CD4-positive, alpha-beta memory T cell (primary cell): ENCODE data around the gene CPHXL. TPM values are rescaled to one million over a fixed set of nuclear protein-coding genes. Genes with fewer than 3 reads are reported as not detected.
A peak's percentile ranks its signal among the peaks of the same experiment; 100 is the strongest.

Experiments
- CTCF ChIA-PET: fragments of 350-600 bp; sonication (Branson Sonifier 250); formaldehyde crosslinking; loops from one replicate; lab custom pipeline; 2021; ENCODE audit warnings: inconsistent platforms; ENCODE audit not compliant: partially characterized antibody; lab: Charles Lee
- POLR2A ChIA-PET: fragments of 350-600 bp; sonication (Branson Sonifier 250); formaldehyde crosslinking; loops from one replicate; lab custom pipeline; 2021; ENCODE audit not compliant: partially characterized antibody; lab: Charles Lee
- DNase-seq, 5 donors: peaks; one replicate each; pipeline versions ENCODE4 v3.0.0 to v3.0.0-alpha.2; 2020 to 2022; ENCODE audit warnings: mixed read lengths in 1 of 5
- H3K27ac ChIP-seq: one replicate; pipeline ENCODE4 v1.7.0; 2013; ENCODE audit warnings: low read depth, low read length
- H3K27me3 ChIP-seq: 2 replicates; pipeline ENCODE4 v1.7.0; 2013; ENCODE audit warnings: mild to moderate bottlenecking, low read length, moderate library complexity; ENCODE audit not compliant: insufficient read depth
- H3K36me3 ChIP-seq: 2 replicates; pipeline ENCODE4 v1.7.0; 2013; ENCODE audit warnings: mild to moderate bottlenecking, low read length, moderate library complexity; ENCODE audit not compliant: insufficient read depth
- H3K4me1 ChIP-seq: 2 replicates; pipeline ENCODE4 v1.7.0; 2013; ENCODE audit warnings: mild to moderate bottlenecking, low read length, moderate library complexity; ENCODE audit not compliant: insufficient read depth
- H3K4me3 ChIP-seq, 2 donors: one replicate each; pipeline ENCODE4 v1.7.0; 2013; ENCODE audit warnings: low read length in 2 of 2, mild to moderate bottlenecking in 1 of 2
- H3K9me3 ChIP-seq, 2 donors: one replicate each; pipeline ENCODE4 v1.7.0; 2013; ENCODE audit warnings: low read length in 2 of 2, control low read depth in 1 of 2; ENCODE audit not compliant: control insufficient read depth in 1 of 2
- H3K27ac Mint-ChIP-seq, 7 donors: one replicate each; pipeline ENCODE4 v1.8.0; 2020 to 2021; ENCODE audit warnings: mixed read lengths in 7 of 7, mild to moderate bottlenecking in 6 of 7, inconsistent platforms in 3 of 7, moderate library complexity in 3 of 7
- H3K27me3 Mint-ChIP-seq, 2 donors: one replicate each; pipeline ENCODE4 v1.8.0; 2020 to 2021; ENCODE audit warnings: mixed read lengths in 2 of 2
- H3K36me3 Mint-ChIP-seq, 2 donors: one replicate each; pipeline ENCODE4 v1.8.0; 2020 to 2021; ENCODE audit warnings: mixed read lengths in 2 of 2, inconsistent platforms in 1 of 2, mild to moderate bottlenecking in 1 of 2
- H3K4me1 Mint-ChIP-seq, 4 donors: one replicate each; pipeline ENCODE4 v1.8.0; 2020 to 2021; ENCODE audit warnings: mixed read lengths in 4 of 4, mild to moderate bottlenecking in 1 of 4
- H3K4me3 Mint-ChIP-seq, 8 donors: one replicate each; pipeline ENCODE4 v1.8.0; 2020 to 2021; ENCODE audit warnings: mixed read lengths in 8 of 8, mild to moderate bottlenecking in 7 of 8, moderate library complexity in 6 of 8, inconsistent platforms in 3 of 8
- H3K9me3 Mint-ChIP-seq, 8 donors: one replicate each; pipeline ENCODE4 v1.8.0; 2020 to 2021; ENCODE audit warnings: mixed read lengths in 8 of 8, mild to moderate bottlenecking in 5 of 8, inconsistent platforms in 3 of 8, moderate library complexity in 1 of 8
- intact Hi-C: fragments of 100-400 bp; cut with micrococcal nuclease; formaldehyde crosslinking; loops from one replicate; pipeline ENCODE4 v1.15.1; 2023
- polyA plus RNA-seq, 2 donors: library from polyadenylated mRNA; unstranded; fragments of 300-500 nt; fragmentation: Illumina TruSeq; gene quantifications; one replicate each; pipeline ENCODE4 v1.2.3, GENCODE V29; 2021
- total RNA-seq, 2 experiments: library from RNA; stranded (reverse); gene quantifications; one replicate each; pipeline ENCODE4 v1.2.3, GENCODE V29; 2021

The CPHXL gene
- total and polyA plus RNA-seq, 4 experiments from 2014 or later: not detected

- ChIA-PET CTCF (no interaction called here), POLR2A (no interaction called here)
- no peak overlapping the region for H3K27ac Mint-ChIP-seq
- DNase-seq: no peak
- no peaks in the 10 kb centered on the region for H3K4me1 ChIP-seq
- no peak overlapping the region for H3K27ac ChIP-seq
- peaks cover 0 to 3% of the 10 kb centered on the region in 2 donors for H3K27me3 Mint-ChIP-seq
- no peaks in the 10 kb centered on the region for H3K9me3 Mint-ChIP-seq
- H3K36me3 Mint-ChIP-seq: no peaks in the 10 kb centered on the region
- H3K9me3 ChIP-seq: no peaks in the 10 kb centered on the region
- intact Hi-C loops: no loop called here
- H3K27me3 ChIP-seq: no peaks in the 10 kb centered on the region
- no peaks in the 10 kb centered on the region for H3K36me3 ChIP-seq
- H3K4me1 Mint-ChIP-seq: peaks cover 4 to 10% (median 7%) of the 10 kb centered on the region in 4 donors
- H3K4me3 Mint-ChIP-seq: no peak overlapping the region
- no peak overlapping the region for H3K4me3 ChIP-seq
These were observed 33.8 kb upstream of the CPHXL start for GRCh38 chr16:75760018-75760519.

GRCh38 chr16:75758215-75758614 is 31.9 kb upstream of the CPHXL start:
- Histone ChIP-seq H3K4me1 (no peaks in the 10 kb centered on the region), H3K4me3 (no peak overlapping the region), H3K9me3 (no peaks in the 10 kb centered on the region), H3K36me3 (no peaks in the 10 kb centered on the region), H3K27ac (no peak overlapping the region), H3K27me3 (no peaks in the 10 kb centered on the region)
- no peak for DNase-seq
- peak overlapping the region in 2 of 7 donors; percentile 2 to 76 for H3K27ac Mint-ChIP-seq
- H3K27me3 Mint-ChIP-seq: peaks cover 0 to 8% of the 10 kb centered on the region in 2 donors
- CTCF ChIA-PET: no interaction called here
- POLR2A ChIA-PET: no interaction called here
- no peaks in the 10 kb centered on the region for H3K9me3 Mint-ChIP-seq
- intact Hi-C loops: no loop called here
- no peaks in the 10 kb centered on the region for H3K36me3 Mint-ChIP-seq
- H3K4me3 Mint-ChIP-seq: no peak overlapping the region
- H3K4me1 Mint-ChIP-seq: peaks cover 4 to 10% (median 7%) of the 10 kb centered on the region in 4 donors

- no peak overlapping the region for H3K4me3 ChIP-seq
- H3K36me3 ChIP-seq: no peaks in the 10 kb centered on the region
- no peak overlapping the region for H3K27ac ChIP-seq
- peaks cover 0 to 4% (median 0%) of the 10 kb centered on the region in 8 donors for H3K9me3 Mint-ChIP-seq
- CTCF ChIA-PET: no interaction called here
- H3K36me3 Mint-ChIP-seq: no peaks in the 10 kb centered on the region
- H3K27me3 ChIP-seq: no peaks in the 10 kb centered on the region
- no peak overlapping the region for H3K4me3 Mint-ChIP-seq
- POLR2A ChIA-PET: no interaction called here
- peaks cover 0 to 4% (median under 1%) of the 10 kb centered on the region in 4 donors for H3K4me1 Mint-ChIP-seq
- intact Hi-C loops: no loop called here
- no peaks in the 10 kb centered on the region for H3K4me1 ChIP-seq
- H3K27ac Mint-ChIP-seq: no peak overlapping the region
- DNase-seq: no peak
- H3K9me3 ChIP-seq: no peaks in the 10 kb centered on the region
- peaks cover 7 to 8% of the 10 kb centered on the region in 2 donors for H3K27me3 Mint-ChIP-seq
These were observed 27.9 kb upstream of the CPHXL start for GRCh38 chr16:75754141-75754540.

- intact Hi-C loops: no loop called here
- H3K27me3 ChIP-seq: no peaks in the 10 kb centered on the region
- peaks cover 0 to 9% (median 0%) of the 10 kb centered on the region in 8 donors for H3K9me3 Mint-ChIP-seq
- H3K36me3 Mint-ChIP-seq: peaks cover 0 to 2% of the 10 kb centered on the region in 2 donors
- ChIA-PET CTCF (interaction anchor here (1.1 kb wide), 1 partner anchor 13 kb away, joined by 3 read pairs; no protein-coding TSS in a partner anchor), POLR2A (no interaction called here)
- no peak for DNase-seq
- no peaks in the 10 kb centered on the region for H3K4me1 Mint-ChIP-seq
- H3K4me1 ChIP-seq: no peaks in the 10 kb centered on the region
- no peak overlapping the region for H3K4me3 ChIP-seq
- no peak overlapping the region for H3K4me3 Mint-ChIP-seq
- peaks cover 10 to 17% of the 10 kb centered on the region in 2 donors for H3K27me3 Mint-ChIP-seq
- H3K9me3 ChIP-seq: no peaks in the 10 kb centered on the region
- no peaks in the 10 kb centered on the region for H3K36me3 ChIP-seq
- H3K27ac Mint-ChIP-seq: no peak overlapping the region
- H3K27ac ChIP-seq: no peak overlapping the region
These were observed 24.2 kb upstream of the CPHXL start for GRCh38 chr16:75750528-75750927.

- ChIA-PET CTCF (no interaction called here), POLR2A (no interaction called here)
- Mint-ChIP-seq H3K4me3 (no peak overlapping the region), H3K36me3 (peaks cover 3% of the 10 kb centered on the region in 2 donors), H3K27ac (no peak overlapping the region), H3K4me1 (no peaks in the 10 kb centered on the region), H3K9me3 (peaks cover 0 to 23% (median 17%) of the 10 kb centered on the region in 8 donors), H3K27me3 (peaks cover 10 to 20% of the 10 kb centered on the region in 2 donors)
- Histone ChIP-seq H3K4me3 (no peak overlapping the region), H3K9me3 (no peaks in the 10 kb centered on the region), H3K4me1 (no peaks in the 10 kb centered on the region), H3K36me3 (no peaks in the 10 kb centered on the region), H3K27ac (no peak overlapping the region), H3K27me3 (no peaks in the 10 kb centered on the region)
- DNase-seq: no peak
- intact Hi-C loops: no loop called here
These were observed 20.1 kb upstream of the CPHXL start for GRCh38 chr16:75746359-75746758.

GRCh38 chr16:75745823-75746222 is 19.5 kb upstream of the CPHXL start:
- POLR2A ChIA-PET: no interaction called here
- peaks cover 3% of the 10 kb centered on the region in 2 donors for H3K36me3 Mint-ChIP-seq
- CTCF ChIA-PET: no interaction called here
- no peak overlapping the region for H3K27ac Mint-ChIP-seq
- no peaks in the 10 kb centered on the region for H3K9me3 ChIP-seq
- H3K4me3 Mint-ChIP-seq: no peak overlapping the region
- no peak overlapping the region for H3K4me3 ChIP-seq
- no peak overlapping the region for H3K27ac ChIP-seq
- no peak for DNase-seq
- H3K9me3 Mint-ChIP-seq: peaks cover 0 to 23% (median 18%) of the 10 kb centered on the region in 8 donors
- H3K36me3 ChIP-seq: no peaks in the 10 kb centered on the region
- intact Hi-C loops: no loop called here
- peaks cover 10 to 20% of the 10 kb centered on the region in 2 donors for H3K27me3 Mint-ChIP-seq
- no peaks in the 10 kb centered on the region for H3K4me1 ChIP-seq
- H3K27me3 ChIP-seq: no peaks in the 10 kb centered on the region
- no peaks in the 10 kb centered on the region for H3K4me1 Mint-ChIP-seq

GRCh38 chr16:75745242-75745641 is 19.0 kb upstream of the CPHXL start:
- POLR2A ChIA-PET: no interaction called here
- Mint-ChIP-seq H3K36me3 (peaks cover 3% of the 10 kb centered on the region in 2 donors), H3K4me1 (no peaks in the 10 kb centered on the region), H3K9me3 (peaks cover 0 to 23% (median 18%) of the 10 kb centered on the region in 8 donors), H3K27ac (no peak overlapping the region), H3K27me3 (peaks cover 10 to 20% of the 10 kb centered on the region in 2 donors), H3K4me3 (no peak overlapping the region)
- CTCF ChIA-PET: no interaction called here
- H3K27me3 ChIP-seq: no peaks in the 10 kb centered on the region
- no peak overlapping the region for H3K4me3 ChIP-seq
- no peaks in the 10 kb centered on the region for H3K4me1 ChIP-seq
- DNase-seq: no peak
- intact Hi-C loops: no loop called here
- no peaks in the 10 kb centered on the region for H3K9me3 ChIP-seq
- H3K36me3 ChIP-seq: no peaks in the 10 kb centered on the region
- no peak overlapping the region for H3K27ac ChIP-seq
